NCI-H524 treated with DMSO at 0.1 percent for 48 hours (cell line): Measurements from ENCODE around the gene ANKRD30B.
A peak's percentile ranks its signal among the peaks of the same experiment; 100 is the strongest.
"Not testable (repeated sequence)": the region's sequence is repeated elsewhere in the genome, so short reads cannot be mapped to it uniquely, and the experiment has no call there.

ENCODE experiments used
- DNase-seq: peaks from one replicate; lab custom pipeline; 2025; lab: John Stamatoyannopoulos, UW

The ANKRD30B gene

GRCh38 chr18:14747513-14748474 lies at the start of gene ANKRD30B:
TSS of gene ANKRD30B (plus strand) at chr18:14748172. CDS start at chr18:14748420, 248 bp downstream.
- no peak for DNase-seq

GRCh38 chr18:14701286-14702040 lies 46.5 kb upstream of the ANKRD30B start:
- DNase-seq: not testable (repeated sequence)

GRCh38 chr18:14709761-14710160 lies 38.2 kb upstream of the ANKRD30B start:
- not testable (repeated sequence) for DNase-seq

- not testable (repeated sequence) for DNase-seq
Observed at GRCh38 chr18:14721569-14721968, 26.4 kb upstream of the ANKRD30B start.

GRCh38 chr18:14739056-14739455 lies 8.9 kb upstream of the ANKRD30B start:
- not testable (repeated sequence) for DNase-seq

- DNase-seq: no peak
Observed at GRCh38 chr18:14746897-14747296, 1.1 kb upstream of the ANKRD30B start.

- no peak for DNase-seq
Observed at GRCh38 chr18:14748496-14748895, 524 bp downstream of the ANKRD30B start.

GRCh38 chr18:14763566-14763965 lies 15.6 kb downstream of the ANKRD30B start:
- DNase-seq: not testable (repeated sequence)

- DNase-seq: no peak
Observed at GRCh38 chr18:14767474-14767873, 19.5 kb downstream of the ANKRD30B start.

- no peak for DNase-seq
Observed at GRCh38 chr18:14768241-14768640, 20.3 kb downstream of the ANKRD30B start.

GRCh38 chr18:14769381-14769780 lies 21.4 kb downstream of the ANKRD30B start:
- DNase-seq: peak; percentile 21

GRCh38 chr18:14776801-14777200 lies 28.8 kb downstream of the ANKRD30B start:
- DNase-seq: no peak

GRCh38 chr18:14781671-14782070 lies 33.7 kb downstream of the ANKRD30B start:
- no peak for DNase-seq

- DNase-seq: no peak
Observed at GRCh38 chr18:14784133-14784532, 36.2 kb downstream of the ANKRD30B start.

GRCh38 chr18:14796876-14797275 lies 48.9 kb downstream of the ANKRD30B start:
- DNase-seq: not testable (repeated sequence)

GRCh38 chr18:14797969-14798764 lies 50.2 kb downstream of the ANKRD30B start:
- not testable (repeated sequence) for DNase-seq

GRCh38 chr18:14811081-14811480 lies 63.1 kb downstream of the ANKRD30B start:
- DNase-seq: not testable (repeated sequence)

- not testable (repeated sequence) for DNase-seq
Observed at GRCh38 chr18:14826972-14827632, 79.1 kb downstream of the ANKRD30B start.

GRCh38 chr18:14841607-14842006 lies 93.6 kb downstream of the ANKRD30B start:
- DNase-seq: not testable (repeated sequence)

GRCh38 chr18:14851533-14851932 lies 103.6 kb downstream of the ANKRD30B start:
- not testable (repeated sequence) for DNase-seq

GRCh38 chr18:14855634-14856033 lies 107.7 kb downstream of the ANKRD30B start:
- DNase-seq: not testable (repeated sequence)
